ENCODE measurements around the gene ADARB1.
A peak's percentile ranks its signal among the peaks of the same experiment; 100 is the strongest.
"Not testable (repeated sequence)": the region's sequence is repeated elsewhere in the genome, so short reads cannot be mapped to it uniquely, and the experiment has no call there.

ADARB1 gene

DNA sequence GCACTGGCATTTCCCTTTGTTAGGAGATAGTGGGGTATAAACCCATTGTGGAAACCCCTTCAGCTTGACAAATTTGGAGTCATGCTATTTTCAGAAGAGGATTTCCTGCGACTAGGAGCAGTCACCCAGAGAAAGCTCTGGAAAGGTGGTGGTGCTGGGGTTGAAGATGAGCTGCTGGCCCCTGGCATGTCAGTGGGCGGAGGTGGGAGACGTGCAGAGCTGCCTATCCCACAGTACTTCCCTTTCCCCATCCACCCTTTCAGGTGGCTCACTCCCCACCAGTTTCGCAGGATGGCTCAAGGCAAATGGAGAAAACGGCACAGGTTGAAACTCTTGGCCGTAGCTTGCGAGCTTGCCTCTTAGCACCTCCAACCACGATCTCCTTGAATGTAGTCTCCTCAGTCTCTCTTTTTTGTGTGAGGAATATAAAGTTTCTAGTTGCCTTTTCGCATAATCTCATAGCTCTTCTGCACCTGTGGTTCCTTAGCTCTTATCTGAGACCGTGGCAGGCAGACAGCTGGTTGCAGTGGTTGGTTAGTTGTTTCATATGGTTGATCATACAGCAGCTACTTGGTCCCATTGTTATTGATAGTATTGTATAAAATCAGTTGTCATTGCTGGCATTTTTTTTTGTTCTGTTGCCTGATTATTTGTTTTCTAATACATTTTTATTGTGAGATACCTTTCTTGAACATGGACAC is 48.2 kb downstream of the ADARB1 start:
- no peak for DNase-seq

DNA sequence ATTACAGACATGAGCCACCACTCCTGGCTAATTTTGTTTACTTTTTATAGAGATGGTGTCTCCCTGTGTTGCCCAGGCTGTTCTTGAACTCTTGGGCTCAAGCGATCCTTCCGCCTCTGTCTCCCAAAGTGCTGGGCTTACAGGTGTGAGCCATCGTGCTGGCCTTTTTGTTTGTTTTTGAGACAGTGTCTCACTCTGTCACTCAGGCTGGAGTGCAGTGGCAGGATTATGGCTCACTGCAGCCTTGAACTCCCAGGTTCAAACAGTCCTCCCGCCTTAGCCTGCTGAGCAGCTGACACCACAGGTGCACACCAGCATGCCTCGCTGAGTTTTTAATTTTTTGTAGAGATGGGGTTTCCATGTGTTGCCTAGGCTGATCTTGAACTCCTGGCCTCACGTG is 49.1 kb downstream of the ADARB1 start:
- DNase-seq, result no peak

DNA sequence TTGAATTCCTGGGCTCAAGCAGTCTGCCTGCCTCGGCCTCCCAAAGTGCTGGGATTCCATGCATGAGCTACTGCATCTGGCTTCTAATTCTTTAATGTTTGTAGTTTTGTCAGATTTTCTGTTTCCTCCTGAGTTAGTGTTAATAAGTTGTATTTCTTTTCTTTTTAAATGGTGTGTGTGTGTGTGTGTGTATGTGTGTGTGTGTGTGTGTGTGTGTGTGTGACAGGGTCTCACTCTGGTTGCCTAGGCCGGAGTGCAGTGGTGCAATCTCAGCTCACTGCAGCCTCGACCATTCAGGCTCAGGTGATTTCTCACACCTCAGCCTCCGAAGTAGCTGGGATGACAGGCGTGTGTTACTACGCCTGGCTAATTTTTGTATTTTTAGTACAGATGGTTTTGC is 50.2 kb downstream of the ADARB1 start:
- no peak for DNase-seq

DNA sequence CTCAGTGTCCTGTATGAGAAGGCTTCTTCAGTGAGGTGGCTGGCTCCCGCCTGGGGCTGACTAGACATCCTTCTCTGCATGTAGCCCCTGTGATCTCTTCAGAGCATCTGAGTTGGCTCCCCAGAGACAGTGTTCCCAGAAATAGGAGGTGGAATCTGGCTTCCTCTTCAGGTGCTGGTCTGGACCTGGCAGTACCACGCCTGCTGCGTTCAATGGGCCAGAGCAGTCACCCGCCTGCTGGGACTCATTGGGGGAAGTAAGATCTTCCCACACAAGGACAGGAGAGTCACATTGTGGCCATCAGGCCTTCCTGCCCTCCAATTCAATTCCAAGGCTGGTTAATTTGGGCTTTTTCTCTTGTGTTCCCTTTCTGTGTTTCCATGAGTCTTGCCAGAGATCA is 51.0 kb downstream of the ADARB1 start:
- DNase-seq, result no peak

DNA sequence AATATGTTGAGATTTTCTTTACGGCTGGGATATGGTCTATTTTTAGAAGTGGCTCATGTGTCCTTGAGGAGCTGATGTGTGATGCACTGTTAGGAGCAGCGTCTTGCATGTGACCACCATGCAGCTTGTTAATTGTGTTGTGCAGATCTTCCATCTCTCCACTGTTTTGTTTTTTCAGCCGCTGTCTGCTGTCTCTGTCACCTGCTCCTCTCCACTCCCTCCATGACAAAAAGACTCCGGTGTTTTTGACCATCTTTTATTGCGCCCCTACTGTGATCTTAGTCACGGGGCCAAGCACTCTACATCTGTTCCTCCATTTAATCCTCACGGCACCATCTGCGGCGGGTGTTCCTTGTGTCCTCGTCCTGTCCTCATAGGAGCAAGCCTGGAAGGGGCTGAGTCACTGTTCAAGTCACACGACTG is 51.8 kb downstream of the ADARB1 start:
- DNase-seq, result peak; percentile 47

DNA sequence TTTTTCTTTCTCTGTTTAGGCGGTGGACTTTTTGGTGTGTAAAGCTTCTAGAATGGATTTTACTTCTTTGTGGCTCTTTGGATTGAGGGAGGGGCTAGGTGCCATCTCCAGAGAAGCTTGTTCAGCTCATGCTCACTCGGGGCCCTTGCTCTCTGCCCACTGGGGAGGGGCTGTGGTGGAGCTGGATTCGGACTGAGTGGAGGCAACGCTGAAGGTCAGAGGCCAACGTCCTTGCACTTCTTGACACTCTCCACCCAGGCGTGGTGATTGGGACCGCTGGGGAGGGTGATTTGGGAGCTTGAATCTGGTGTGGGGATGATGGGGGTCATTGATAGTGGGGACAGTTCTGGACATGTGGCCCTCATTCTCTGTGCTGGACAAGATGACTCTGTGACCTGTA is 52.6 kb downstream of the ADARB1 start:
- DNase-seq, result no peak

DNA sequence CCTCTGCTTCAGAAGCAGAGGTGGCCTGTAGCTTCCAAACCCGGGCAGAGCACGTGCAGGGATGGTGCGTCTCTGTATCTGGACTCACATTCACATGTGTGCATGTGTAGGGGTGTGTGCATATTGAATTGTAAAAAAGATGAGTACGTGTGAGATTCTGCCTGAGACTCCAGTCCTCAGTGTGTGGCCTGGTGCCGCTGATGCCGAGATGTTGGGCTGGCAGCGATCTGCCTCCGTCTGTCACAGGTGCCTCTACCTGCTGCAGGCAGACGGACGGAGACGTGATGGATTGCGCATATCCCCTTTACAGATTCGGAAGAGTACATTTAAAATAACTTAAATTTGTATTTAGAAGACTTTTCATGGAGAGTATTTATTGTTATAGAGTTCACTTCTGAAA is 53.6 kb downstream of the ADARB1 start:
- no peak for DNase-seq

DNA sequence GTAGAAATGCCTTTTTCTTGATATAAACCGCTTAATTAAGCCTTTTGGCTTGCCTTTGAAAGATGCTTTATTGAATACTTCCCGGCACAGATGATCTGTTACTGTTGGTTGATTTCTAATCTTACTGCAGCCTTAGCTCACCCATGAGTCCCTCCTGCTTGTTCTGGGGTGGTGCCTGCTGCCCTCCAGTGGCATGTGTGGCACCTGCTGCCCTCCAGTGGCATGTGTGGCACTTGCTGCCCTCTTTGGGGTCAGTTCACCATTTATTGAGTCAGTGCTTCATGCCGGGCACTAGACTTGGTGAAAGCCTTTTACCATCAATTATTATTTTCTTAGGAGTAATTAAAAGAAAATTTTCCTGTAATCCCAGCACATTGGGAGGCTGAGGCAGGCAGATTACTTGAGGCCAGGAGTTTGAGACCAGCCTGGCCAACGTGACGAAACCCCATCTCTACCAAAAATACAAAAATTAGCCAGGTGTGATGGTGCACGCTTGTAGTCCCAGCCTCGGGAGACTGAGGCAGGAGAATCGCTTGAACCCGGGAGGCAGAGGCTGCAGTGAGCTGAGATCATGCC is 54.3 kb downstream of the ADARB1 start:
- peak; percentile 5 for DNase-seq

DNA sequence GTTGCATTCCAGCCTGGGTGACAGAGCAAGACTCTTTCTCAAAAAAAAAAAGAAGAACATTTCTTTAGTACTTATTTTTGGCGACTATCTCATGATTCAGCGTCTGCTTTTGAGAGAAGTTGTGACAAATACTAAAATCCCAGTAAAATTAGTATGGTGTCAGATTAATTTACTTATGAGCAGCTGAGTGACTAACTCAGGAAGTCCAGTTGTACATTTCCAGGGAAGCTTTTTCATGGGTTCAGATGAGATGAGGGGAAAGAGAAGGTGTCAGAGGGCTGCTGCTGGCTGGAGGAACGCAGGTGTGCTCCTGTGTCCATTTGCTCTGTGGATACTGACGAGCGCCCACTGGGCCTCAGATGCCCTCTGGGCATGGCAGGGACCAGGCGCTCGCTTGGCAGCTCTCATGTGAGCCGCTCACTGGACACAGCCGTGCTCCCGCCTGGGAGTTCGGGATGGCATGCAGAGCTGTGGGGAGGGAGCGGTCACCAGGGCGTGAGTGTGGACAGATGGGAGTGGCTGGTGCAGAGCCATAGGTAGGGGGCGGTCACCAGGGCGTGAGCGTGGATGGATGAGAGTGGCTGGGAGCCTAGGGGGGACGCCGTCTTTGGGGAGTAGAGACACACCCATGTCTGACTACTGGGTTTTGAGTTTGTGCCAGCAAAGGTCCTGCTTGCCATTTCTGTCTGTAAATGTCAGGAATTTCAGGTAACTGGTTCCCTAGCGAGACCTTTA is 55.0 kb downstream of the ADARB1 start:
- DNase-seq, result no peak

DNA sequence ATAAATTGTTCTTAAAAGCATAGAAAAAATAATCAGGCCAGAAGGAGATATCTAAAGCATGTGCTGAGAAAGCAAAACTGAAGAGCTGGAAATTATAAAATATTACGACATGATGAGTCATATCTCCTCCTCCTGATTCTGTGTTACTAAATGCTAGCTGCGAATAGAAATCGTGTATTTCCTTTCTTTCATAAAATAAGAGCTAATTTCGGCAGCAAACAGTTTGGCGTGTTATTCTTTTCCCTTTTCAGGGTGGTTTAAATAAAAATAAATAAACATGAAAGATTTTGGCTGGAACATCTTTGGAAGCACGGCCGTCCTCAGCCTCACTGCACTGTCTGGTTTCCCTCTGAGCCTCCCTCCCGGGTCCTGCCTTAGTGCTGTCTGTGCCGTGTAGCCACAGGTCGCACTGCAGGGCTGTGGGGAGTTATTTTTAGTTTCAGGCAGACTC is 56.0 kb downstream of the ADARB1 start:
- no peak for DNase-seq

DNA sequence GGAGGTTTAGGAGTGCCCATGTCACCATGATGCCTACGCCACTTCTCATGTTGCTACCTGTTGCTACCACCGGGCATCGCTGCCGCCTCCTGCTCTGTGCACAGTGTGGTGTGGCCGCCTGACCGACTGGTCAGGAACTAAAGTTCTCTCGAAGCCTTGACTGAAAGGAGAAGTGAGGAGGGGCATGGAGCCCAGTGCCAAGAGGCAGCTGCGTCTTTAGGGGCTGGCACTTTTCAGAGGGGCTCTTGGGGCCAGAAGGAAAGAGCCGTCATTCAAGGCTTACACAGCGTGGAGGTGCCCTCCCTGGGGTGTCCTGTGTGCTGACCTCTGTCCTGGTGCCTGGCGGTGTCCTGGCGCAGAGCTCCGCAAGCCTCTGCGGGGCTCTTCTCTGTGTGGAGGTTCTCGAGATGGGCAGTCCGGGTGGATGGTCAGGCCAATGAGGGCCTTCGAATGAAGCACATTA is 57.2 kb downstream of the ADARB1 start:
- no peak for DNase-seq

DNA sequence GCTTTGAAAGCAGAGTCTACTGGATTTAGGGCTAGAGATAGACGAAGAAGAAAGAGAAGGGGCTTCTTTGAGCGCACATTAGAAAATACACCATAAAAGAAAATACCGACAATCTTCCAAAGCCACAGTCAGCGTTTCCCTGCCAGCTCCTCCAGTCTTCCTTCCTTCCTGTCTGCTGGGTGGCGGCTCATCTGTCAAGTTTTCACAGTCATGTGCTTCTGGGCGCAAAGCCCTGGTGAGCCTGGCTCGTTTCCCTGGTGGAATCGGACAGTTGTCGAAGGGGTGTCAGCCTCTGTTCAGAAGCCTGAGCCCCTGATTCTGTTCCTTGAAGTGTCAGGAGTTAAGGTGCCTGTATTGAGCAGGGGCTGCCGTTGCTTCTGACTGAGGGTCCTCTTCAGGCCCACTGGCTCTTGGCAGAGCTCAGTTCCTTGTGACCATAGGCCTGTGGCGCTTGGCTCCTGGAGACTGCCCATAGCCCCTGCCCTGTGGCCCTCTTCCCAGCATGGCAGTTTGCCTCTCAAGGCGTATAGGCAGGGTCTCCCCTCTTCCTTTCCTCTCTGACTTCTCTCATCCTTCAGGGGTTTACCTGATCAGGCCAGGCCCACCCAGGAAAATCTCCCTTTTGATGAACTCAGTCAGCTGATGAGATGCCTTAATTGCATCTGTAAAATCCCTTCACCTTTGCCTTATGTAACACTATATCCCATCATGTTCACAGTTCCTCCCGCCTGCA is 58.6 kb downstream of the ADARB1 start:
- DNase-seq, result no peak

DNA sequence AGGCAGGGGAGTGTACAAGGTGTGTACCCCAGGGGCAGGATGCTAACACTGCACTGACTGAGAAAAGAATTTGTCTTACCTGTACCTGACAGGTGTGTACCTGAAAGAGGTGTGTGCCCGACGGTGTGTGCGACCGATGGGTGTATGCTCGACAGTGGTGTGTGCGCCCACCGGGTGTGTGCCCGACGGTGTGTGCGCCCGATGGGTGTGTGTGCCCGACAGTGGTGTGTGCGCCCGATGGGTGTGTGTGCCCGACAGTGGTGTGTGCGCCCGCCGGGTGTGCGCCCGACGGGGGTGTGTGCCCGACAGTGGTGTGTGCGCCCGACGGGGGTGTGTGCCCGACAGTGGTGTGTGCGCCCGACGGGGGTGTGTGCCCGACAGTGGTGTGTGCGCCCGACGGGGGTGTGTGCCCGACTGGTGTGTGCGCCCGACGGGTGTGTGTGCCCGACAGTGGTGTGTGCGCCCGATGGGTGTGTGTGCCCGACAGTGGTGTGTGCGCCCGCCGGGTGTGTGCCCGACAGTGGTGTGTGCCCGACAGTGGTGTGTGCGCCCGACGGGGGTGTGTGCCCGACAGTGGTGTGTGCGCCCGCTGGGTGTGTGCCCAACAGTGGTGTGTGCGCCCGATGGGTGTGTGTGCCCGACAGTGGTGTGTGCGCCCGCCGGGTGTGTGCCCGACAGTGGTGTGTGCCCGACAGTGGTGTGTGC is 59.3 kb downstream of the ADARB1 start:
- not testable (repeated sequence) for DNase-seq

DNA sequence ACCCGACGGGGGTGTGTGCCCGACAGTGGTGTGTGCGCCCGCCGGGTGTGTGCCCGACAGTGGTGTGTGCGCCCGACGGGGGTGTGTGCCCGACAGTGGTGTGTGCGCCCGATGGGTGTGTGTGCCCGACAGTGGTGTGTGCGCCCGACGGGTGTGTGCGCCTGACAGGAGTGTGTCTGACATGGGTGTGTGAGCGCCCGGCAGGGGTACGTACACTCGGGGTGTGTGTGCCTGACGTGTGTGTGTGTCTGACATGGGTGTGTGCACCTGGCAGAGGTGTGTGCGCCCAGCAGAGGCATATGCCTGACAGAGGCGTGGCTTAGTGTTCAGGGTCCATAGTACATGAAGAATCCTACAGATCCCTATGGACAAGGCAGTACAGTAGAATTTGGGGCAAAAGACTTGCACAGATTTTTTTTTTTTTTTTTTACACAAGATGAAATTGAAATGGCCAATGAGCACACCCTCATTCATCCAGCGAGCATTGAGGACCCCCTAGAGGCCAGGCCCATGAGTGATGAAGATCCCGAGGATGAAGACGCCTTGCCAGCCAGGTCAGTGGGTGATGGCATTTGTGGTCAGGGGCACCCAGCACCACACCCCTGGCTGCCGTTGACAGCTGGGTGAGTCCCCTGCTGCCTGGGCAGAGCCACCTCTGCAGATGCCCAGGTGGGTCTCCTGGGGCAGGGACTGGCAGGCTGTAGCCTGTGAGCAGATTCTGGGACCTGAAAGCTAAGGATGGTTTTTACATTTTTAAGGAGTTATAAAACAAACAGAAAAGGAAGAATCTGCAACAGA is 60.1 kb downstream of the ADARB1 start:
- no peak for DNase-seq

DNA sequence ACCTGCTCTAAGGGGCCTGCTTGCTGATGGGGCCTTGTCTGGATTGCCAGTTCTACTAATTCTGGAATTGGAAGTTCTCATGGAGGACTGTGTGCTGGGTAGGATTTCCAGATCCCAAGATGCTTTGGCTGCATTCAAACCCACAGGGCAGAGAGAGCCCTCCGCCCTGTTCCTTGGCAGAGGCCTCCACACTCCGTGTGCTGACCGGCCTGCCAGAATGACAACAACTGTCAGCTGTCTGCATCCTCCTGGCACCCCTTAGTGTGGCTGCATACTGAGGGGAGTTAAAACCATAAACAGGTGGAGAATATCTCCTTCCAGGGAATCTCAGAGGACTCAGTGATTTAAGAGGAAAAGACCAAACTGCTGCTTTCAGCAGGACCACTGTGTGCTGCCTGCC is 60.7 kb downstream of the ADARB1 start:
- DNase-seq, result no peak

DNA sequence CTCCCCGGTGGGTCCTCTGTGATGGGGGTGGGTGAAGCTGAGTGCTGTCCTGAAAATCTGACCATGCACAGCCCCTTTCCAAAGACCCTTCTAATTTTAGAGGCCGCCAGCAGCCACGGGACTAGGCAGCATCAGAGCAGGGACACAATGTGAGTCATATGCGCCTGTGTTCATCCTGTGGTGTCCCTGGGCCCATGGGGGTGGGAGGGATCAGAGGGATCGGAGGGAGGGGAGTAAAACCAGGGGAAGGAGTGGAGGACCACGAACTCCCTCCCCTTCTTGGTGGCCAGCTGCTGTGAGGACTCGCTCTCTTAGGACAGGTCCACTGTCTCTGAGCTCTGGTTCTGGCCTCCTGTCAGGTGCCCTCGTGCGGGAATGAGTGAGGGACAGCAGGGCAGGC is 61.5 kb downstream of the ADARB1 start:
- no peak for DNase-seq

DNA sequence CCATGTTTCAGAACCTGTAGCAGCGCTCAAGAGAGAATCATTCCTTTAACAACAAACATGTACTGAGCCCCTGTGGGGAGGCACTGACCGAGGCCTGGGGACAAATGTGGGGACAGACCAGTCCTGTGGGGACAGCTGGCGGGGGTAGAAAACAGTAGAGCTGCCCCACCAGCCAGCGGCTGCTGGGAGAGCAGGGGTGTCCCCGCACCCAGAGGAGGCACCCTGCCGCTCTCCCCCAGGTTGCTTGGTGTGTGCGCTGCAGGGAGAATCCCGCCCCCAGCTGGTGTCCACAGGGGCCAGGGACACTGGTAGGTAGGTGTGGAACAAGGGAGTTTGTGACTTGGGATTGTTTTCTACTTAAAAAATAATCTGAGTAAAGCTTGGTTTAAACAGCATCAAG is 62.1 kb downstream of the ADARB1 start:
- no peak for DNase-seq

DNA sequence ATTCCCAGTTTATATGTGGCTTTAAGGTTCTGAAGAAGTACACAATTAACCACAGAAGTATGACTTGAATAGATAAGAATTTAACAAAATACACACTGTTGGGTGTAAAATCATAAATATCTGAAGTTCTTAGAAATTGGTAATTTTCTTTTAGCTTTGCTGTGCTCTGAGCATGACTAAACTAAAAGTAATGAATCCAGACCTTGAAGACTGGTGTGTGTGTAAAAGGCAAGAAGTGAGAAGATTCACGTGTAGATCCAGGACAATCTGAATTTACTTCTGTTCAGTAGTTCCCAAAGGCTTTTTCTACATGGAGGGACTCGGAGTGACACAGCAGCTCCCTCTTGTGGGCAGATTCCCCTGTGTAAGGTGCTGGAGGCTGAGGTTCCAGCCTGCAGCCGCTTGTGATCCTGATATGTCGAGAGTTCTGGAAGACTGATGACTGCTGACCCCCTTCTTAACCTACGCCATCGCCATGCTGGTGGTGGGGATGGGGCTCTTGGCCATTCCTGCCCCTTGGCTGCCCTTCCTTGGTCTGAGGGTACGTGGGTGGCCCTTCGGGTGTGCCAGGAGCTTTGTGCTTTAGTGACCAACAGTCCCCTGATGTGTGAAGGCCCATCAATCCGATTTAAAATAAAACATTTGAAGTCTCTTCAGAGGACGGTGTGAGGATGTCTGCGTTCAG is 62.7 kb downstream of the ADARB1 start:
- peak; percentile 36 for DNase-seq

DNA sequence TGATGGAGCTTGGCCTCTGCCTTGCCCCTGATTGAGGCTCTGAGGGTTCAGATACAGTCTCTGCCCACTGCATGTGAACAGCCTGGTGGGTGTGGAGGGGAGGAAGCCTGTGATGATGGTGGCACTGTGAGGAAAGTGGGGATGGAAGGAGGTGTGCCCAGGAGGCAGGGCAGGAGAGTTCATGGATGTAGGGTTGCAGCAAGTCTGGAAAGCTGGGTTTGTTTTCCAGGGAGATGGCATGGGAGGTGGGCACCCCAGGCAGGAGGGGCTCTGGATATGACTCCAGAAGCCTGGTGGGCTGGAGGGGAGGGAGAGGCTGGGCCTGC is 63.2 kb downstream of the ADARB1 start:
- no peak for DNase-seq

DNA sequence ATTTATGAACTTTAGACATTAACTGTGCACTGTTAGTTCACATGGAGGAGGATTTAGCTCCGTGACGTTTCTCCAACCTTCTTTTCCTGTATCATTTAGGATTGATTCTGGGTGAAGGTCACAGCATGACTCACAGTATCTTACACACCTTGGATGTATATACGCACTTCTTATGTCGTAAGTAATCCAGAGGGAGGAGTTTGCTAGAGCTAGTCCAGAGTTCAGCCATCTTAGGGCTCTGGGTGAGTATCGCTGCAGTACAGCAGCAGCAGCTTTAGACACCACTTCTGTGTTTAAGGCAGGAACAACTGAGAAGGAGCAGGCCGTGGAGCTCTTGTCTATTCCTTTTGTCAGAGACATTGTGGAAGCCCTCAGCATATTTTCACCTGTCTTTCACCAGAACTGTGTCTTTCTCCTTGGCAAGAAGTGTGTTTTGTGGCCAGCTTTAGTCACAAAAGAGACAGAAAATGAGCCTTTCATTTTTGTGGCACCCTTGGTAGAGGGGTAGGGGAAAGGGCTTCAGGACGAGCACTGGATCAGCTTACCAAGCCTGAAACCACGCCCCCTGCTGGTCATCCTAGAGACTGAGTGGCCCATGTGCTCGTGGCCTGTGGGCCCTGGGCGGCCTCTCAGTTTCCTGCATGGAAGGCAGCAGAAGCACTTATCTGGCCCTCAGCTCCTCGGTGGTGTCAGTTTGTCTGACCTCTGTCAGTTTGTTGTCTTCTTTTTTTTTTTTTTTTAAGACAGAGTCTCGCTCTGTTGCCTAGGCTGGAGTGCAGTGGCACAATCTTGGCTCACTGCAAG is 64.0 kb downstream of the ADARB1 start:
- no peak for DNase-seq

DNA sequence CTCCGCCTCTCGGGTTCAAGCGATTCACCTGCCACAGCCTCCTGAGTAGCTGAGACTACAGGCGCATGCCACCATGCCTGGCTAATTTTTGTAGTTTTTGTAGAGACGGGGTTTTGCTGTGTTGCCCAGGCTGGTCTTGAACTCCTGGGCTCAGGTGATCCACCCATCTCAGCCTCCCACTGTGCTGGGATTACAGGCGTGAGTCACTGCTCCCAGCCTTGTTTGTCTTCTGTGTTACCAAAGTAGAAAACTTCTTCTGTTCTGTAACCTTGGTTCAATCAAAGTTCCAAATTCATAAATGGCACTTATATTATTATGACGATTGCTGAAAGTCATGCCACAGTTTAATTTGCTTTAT is 64.6 kb downstream of the ADARB1 start:
- not testable (repeated sequence) for DNase-seq
